ENCODE results near the gene CASP5.

DNA sequence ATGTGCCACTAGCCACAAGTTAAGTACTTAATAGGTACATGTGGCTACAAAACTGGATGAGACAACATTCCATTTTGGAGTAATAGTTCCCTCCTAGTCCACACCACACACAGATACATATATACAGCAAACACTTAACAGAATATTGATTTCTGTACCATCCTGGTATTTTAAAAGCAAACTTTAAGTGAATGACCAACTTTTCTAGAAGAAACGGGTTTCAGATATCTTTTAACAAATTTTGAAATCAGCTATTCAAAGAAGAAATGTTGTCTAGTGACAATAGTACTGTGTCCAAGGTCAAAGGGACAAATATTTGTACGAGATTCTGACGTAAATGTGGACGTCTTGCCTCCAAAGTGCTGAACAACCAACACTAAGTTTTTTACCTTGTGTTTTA, 34.5 kb upstream of the CASP5 start:
- TF ChIP-seq, protein P1, sequence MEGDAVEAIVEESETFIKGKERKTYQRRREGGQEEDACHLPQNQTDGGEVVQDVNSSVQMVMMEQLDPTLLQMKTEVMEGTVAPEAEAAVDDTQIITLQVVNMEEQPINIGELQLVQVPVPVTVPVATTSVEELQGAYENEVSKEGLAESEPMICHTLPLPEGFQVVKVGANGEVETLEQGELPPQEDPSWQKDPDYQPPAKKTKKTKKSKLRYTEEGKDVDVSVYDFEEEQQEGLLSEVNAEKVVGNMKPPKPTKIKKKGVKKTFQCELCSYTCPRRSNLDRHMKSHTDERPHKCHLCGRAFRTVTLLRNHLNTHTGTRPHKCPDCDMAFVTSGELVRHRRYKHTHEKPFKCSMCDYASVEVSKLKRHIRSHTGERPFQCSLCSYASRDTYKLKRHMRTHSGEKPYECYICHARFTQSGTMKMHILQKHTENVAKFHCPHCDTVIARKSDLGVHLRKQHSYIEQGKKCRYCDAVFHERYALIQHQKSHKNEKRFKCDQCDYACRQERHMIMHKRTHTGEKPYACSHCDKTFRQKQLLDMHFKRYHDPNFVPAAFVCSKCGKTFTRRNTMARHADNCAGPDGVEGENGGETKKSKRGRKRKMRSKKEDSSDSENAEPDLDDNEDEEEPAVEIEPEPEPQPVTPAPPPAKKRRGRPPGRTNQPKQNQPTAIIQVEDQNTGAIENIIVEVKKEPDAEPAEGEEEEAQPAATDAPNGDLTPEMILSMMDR (IDR thresholded peaks at IDR 0.05; ENCODE audit: low read depth, low read length): no peak
- no peak for TF ChIP-seq EZH2phosphoT487 (IDR thresholded peaks at IDR 0.05; ENCODE audit: low read depth)
